HG03066 (cell line): ENCODE measurements around the gene PTAFR.

Source experiments
- ATAC-seq: cut with Tn5 transposase; IDR thresholded peaks from one replicate; pipeline ENCODE4 v1.9.1; 2021; ENCODE audit warnings: low read depth; ENCODE audit not compliant: unreplicated experiment

PTAFR gene

DNA sequence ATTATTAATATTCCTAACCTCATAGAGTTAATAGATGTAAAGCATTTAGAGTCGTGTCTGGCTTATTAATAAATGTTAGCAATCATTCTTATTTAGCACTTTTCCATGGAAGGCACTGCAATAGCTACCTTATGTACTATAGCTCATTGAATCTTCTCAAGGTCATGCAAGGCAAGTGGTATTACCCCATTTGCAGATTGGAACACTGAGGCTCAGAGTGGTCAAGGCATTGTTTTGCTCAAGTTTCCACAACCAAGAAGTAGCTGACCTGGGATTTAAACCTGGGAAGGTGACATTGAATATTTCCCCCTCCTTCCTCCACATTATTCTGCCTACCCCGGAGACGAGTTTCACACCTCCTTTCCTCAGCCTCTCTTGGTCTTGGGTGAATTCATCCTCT lies 50.3 kb downstream of the PTAFR start:
- no peak for ATAC-seq

GRCh38 chr1:28123461-28123961 lies 53.0 kb downstream of the PTAFR start:
- ATAC-seq: no peak

- no peak for ATAC-seq
These were observed 54.3 kb downstream of the PTAFR start for GRCh38 chr1:28122183-28122582.

GRCh38 chr1:28119556-28119955 lies 56.9 kb downstream of the PTAFR start:
- no peak for ATAC-seq

- no peak for ATAC-seq
These were observed 57.7 kb downstream of the PTAFR start for GRCh38 chr1:28118640-28119307.

DNA sequence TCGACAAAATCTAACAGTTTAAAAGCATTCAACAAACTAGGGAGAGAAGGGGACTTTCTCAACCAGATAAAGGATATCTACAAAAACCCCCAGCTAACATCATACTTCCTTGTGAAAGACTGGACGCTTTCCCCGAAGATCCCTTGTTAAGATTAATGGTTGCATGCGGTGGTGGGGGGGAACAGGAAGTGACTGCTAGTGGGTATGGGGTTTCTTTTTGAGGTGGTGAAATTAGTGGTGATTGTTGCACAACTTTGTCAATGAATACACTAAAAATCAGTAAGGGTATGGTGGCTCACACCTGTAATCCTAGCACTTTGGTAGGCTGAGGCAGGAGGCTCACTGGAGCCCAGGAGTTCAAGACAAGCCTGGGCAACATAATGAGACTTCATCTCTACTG lies 61.2 kb downstream of the PTAFR start:
- ATAC-seq: no peak

- no peak for ATAC-seq
These were observed 61.6 kb downstream of the PTAFR start for GRCh38 chr1:28114844-28115243.

GRCh38 chr1:28113242-28113572 lies 63.3 kb downstream of the PTAFR start:
- no peak for ATAC-seq

DNA sequence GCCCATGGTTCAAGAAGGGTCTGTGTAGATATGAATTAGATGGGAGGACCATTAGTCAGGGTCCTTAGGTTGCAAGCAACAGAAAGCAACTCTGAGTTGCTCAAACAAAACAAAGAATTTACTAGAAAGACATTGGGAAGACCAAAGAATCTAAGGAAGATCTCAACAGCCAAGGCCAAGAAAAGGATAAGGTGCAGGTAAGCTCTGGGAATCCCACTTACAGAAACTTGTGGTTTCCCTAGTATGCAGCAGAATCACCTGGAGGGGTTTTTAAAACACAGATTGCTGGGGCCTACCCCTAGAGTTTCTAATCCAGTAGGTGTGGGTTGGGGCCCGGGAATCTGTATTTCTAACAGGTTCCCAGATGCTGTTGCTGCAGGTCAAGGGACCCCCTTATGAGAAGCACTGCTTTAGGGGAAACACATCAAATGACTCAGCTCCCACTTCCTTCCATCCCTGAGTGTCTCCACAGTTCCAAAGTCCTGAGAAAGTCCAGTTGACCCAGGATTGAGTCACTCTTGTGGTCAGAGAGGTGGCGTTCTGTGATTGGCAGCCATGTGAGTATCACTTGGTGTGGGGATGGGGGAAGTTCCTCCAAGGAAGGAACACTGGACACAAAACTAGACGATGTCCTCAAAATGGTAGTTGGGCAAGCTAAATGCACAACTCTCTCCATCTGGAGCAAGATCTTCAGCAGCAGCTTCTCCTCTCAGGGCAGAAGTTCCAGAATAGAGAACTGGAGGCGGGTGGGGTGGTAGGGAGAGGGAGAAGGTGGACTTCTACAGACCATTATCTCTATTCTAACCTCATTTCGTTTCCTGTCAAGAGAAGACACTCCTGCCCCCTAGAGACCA lies 63.9 kb downstream of the PTAFR start:
- ATAC-seq: no peak

DNA sequence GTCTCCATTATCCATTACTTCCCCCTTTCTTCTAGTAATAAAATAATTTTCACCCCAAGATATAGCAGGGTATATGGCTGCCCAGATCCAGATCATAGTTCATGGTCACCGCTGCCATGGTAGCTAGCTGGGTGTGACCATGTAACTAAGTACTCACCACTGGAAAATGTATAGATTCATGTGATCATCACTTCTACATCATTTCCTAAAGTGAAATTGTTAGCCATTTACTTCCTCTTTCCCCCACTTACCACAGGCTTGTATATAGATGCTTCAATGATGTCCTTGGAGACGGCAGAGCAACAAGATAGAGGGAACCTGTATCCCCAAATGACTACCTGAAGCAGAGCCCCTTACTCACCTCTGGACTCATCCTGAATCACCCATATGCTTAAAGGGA lies 65.3 kb downstream of the PTAFR start:
- ATAC-seq: no peak

- no peak for ATAC-seq
These were observed 65.9 kb downstream of the PTAFR start for GRCh38 chr1:28110555-28110954.

DNA sequence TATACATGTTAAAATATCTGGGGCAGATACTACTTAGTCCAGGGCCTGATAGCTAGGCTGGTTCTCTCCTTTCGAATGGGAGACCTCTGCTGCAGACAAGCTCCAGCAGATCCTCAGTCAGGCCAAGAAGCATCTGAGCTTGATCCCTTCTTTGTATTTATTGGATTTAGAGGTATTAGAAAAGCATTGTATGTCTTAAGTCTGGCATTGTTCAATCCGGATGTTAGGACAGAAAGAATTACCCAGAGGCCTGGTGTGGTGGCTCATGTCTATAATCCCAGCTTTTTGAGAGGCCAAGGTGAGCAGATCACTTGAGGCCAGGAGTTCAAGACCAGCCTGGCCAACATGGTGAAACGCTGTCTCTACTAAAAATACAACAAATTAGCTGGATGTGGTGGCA lies 66.9 kb downstream of the PTAFR start:
- no peak for ATAC-seq

DNA sequence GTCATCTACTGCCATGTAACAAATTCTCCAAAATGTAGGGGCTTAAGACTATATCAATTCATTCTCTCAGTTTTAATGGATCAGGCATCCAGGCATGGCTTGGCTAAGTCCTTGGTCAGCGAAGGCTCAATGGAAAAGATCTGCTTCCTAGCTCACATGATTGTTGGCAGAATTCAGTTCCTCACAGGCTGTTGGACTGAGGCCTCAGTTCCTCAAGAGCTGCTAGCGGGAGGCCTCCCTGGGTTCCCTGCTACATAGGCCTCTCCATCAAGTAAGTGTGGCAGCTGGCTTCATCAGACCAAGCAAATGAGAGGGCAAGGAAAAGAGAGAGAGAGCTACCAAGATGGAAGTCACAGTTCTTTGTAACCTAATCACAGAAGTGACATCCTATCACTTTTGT lies 68.5 kb downstream of the PTAFR start:
- no peak for ATAC-seq

GRCh38 chr1:28104866-28105467 lies 71.5 kb downstream of the PTAFR start:
- ATAC-seq: no peak

DNA sequence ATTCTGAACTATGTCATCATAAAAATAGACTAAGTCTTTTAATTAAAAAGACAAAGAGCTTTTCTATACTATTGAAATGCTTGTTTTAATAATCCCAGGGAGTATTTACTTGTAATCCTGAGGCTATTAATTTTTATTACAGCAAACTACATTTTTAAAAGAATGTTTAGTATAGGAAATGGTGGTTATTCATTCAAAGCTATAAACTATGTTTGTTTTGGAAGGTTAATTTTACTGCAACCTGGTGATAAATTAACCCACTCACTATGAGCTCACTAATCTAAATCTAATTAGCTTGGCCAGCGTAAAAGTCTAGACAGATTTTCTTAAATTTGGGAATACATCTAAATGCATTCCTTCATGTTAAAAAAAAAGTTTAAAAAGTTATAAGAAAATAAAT lies 74.3 kb downstream of the PTAFR start:
- ATAC-seq: no peak

GRCh38 chr1:28099050-28099769 lies 77.3 kb downstream of the PTAFR start:
- no peak for ATAC-seq
